K562 treated with DMSO at 1 percent for 24 hours (cell line): Measurements from ENCODE around the gene NT5C1B. TPM values are rescaled to one million over a fixed set of nuclear protein-coding genes. Genes with fewer than 3 reads are reported as not detected.

Source experiments
- total RNA-seq: library from RNA; unstranded; fragments of 300-600 nt; gene quantifications from 2 replicates; pipeline ENCODE4 v1.2.3, GENCODE V29; 2022; ENCODE audit warnings: low read depth; ENCODE audit not compliant: insufficient read depth

The NT5C1B gene
- total RNA-seq, result not detected in 2 replicates

GRCh38 chr2:18589354-18589753 lies at the start of gene NT5C1B:
Gene NT5C1B (minus strand): TSS chr2:18589569. CDS start chr2:18589468, 101 bp downstream.

GRCh38 chr2:18560031-18560796 lies 29.2 kb downstream of the NT5C1B start, which contains the start of gene RDH14:
Gene RDH14 (minus strand): TSS chr2:18560653. CDS start chr2:18560572, 81 bp downstream.

Other genes starting within 250 kb of the NT5C1B start
- 16.2 and 20.4 TPM in 2 replicates for gene RDH14, start 28.9 kb downstream of the NT5C1B start, total RNA-seq